RWPE1 (cell line): ENCODE results near the gene NDUFA13.
A peak's percentile ranks its signal among the peaks of the same experiment; 100 is the strongest.

Experiments
- CTCF ChIA-PET: fragments of 350-600 bp; sonication (Branson Sonifier 250); formaldehyde crosslinking; extraction: SDS; loops from one replicate; lab custom pipeline; 2021; lab: Yijun Ruan, JAX
- POLR2A ChIA-PET: fragments of 400-600 bp; formaldehyde crosslinking; extraction: SDS; loops from one replicate; lab custom pipeline; 2020; ENCODE audit warnings: antibody characterized with exemption; ENCODE audit not compliant: low non-redundant PET; lab: Yijun Ruan, JAX
- DNase-seq: peaks from one replicate; pipeline ENCODE4 v3.0.0; 2012; ENCODE audit warnings: low spot score
- H3K27ac ChIP-seq: fragments of 450-650 bp; 2 replicates; pipeline ENCODE4 v1.5.1; 2017
- CTCF ChIP-seq: fragments of 450-650 bp; conservative IDR thresholded peaks from 2 replicates; pipeline ENCODE4 v1.5.1; 2017; ENCODE audit warnings: low read depth, mild to moderate bottlenecking

NDUFA13 gene

GRCh38 chr19:19489804-19490204, 26.2 kb upstream of the NDUFA13 start:
- POLR2A ChIA-PET = no interaction called here
- no peak for DNase-seq
- CTCF ChIA-PET = interaction anchor here (0.5 to 1.5 kb wide), 16 partner anchors 13 to 380 kb away, joined by 3 to 7 read pairs (median 3); partner anchors contain the start of gene GATAD2A

GRCh38 chr19:19490214-19490968, 25.6 kb upstream of the NDUFA13 start:
- POLR2A ChIA-PET = no interaction called here
- DNase-seq = peak; percentile 75
- peak overlapping the region; percentile 90 for H3K27ac ChIP-seq
- peak; percentile 93 for TF ChIP-seq CTCF
- CTCF ChIA-PET = interaction anchor here (0.5 to 1.5 kb wide), 26 partner anchors 11 to 792 kb away, joined by 3 to 8 read pairs (median 3); partner anchors contain the start of gene GATAD2A

More at GRCh38 chr19:19489804-19490204, 26.2 kb upstream of the NDUFA13 start:
- no peak for TF ChIP-seq CTCF
- peak overlapping the region; percentile 90 for H3K27ac ChIP-seq

GRCh38 chr19:19491321-19492025, 24.6 kb upstream of the NDUFA13 start:
- CTCF ChIA-PET = interaction anchor here (0.8 to 1.5 kb wide), 7 partner anchors 12 to 791 kb away, joined by 3 to 8 read pairs (median 3); partner anchors contain the start of gene GATAD2A
- POLR2A ChIA-PET = no interaction called here
- no peak for DNase-seq
- no peak for TF ChIP-seq CTCF
- peak overlapping the region; percentile 25 for H3K27ac ChIP-seq

- no peak for DNase-seq
- peak overlapping the region; percentile 25 for H3K27ac ChIP-seq
- no peak for TF ChIP-seq CTCF
- CTCF ChIA-PET = interaction anchor here (0.6 to 0.8 kb wide), 2 partner anchors 13 to 323 kb away, joined by 4 read pairs; no protein-coding TSS in a partner anchor
- POLR2A ChIA-PET = no interaction called here
Observed at GRCh38 chr19:19492026-19492610, 23.9 kb upstream of the NDUFA13 start.

GRCh38 chr19:19493841-19494546, 22.0 kb upstream of the NDUFA13 start:
- ChIA-PET POLR2A (no interaction called here), CTCF (interaction anchor here (0.6 kb wide), 1 partner anchor 140 kb away, joined by 3 read pairs; no protein-coding TSS in a partner anchor)
- TF ChIP-seq CTCF = no peak
- DNase-seq = no peak
- H3K27ac ChIP-seq = peak overlapping the region; percentile 4; the same call in 1 of the 2 replicates
